Naive thymus-derived CD8-positive, alpha-beta T cell (primary cell): ENCODE measurements around the gene ATP11B. TPM values are rescaled to one million over a fixed set of nuclear protein-coding genes. Genes with fewer than 3 reads are reported as not detected.
"Not testable (repeated sequence)": the region's sequence is repeated elsewhere in the genome, so short reads cannot be mapped to it uniquely, and the experiment has no call there.

Experiments used
- ATAC-seq, 2 donors: fragments of 150-1000 bp; cut with Tn5 transposase in 1 of 2; sonication (Bioruptor Pico), chemical (Tn5 transposase) in 1 of 2; 1 replicate in 1 of 2; 2 replicates in 1 of 2; pipeline ENCODE4 v1.10.0; 2021; ENCODE audit warnings: mild to moderate bottlenecking in 2 of 2, moderate library complexity in 2 of 2
- POLR2A ChIA-PET: fragments of 350-600 bp; sonication (Branson Sonifier 250); formaldehyde crosslinking; loops from one replicate; lab custom pipeline; 2021; ENCODE audit warnings: antibody characterized with exemption; lab: Charles Lee
- DNase-seq, 10 donors: peaks; one replicate each; pipeline versions ENCODE4 v3.0.0 to v3.0.0-alpha.2; 2020 to 2022
- H3K27ac Mint-ChIP-seq, 10 donors: one replicate each; pipeline ENCODE4 v1.8.0; 2020 to 2022; ENCODE audit warnings: mild to moderate bottlenecking in 10 of 10, mixed read lengths in 10 of 10, moderate library complexity in 4 of 10, inconsistent platforms in 1 of 10
- H3K27me3 Mint-ChIP-seq, 5 donors: one replicate each; pipeline ENCODE4 v1.8.0; 2021 to 2022; ENCODE audit warnings: mixed read lengths in 5 of 5
- H3K36me3 Mint-ChIP-seq, 3 donors: one replicate each; pipeline ENCODE4 v1.8.0; 2020 to 2022; ENCODE audit warnings: mixed read lengths in 3 of 3, mild to moderate bottlenecking in 2 of 3, inconsistent platforms in 1 of 3
- H3K4me1 Mint-ChIP-seq, 4 donors: one replicate each; pipeline ENCODE4 v1.8.0; 2021 to 2022; ENCODE audit warnings: mixed read lengths in 4 of 4
- H3K4me3 Mint-ChIP-seq, 10 donors: one replicate each; pipeline ENCODE4 v1.8.0; 2020 to 2022; ENCODE audit warnings: mild to moderate bottlenecking in 10 of 10, mixed read lengths in 10 of 10, moderate library complexity in 6 of 10, inconsistent platforms in 1 of 10
- H3K9me3 Mint-ChIP-seq, 9 donors: one replicate each; pipeline ENCODE4 v1.8.0; 2020 to 2022; ENCODE audit warnings: mixed read lengths in 9 of 9, mild to moderate bottlenecking in 3 of 9, inconsistent platforms in 1 of 9, moderate library complexity in 1 of 9
- polyA plus RNA-seq, 3 donors: library from polyadenylated mRNA; unstranded; fragments of 300-500 nt; fragmentation: Illumina TruSeq; gene quantifications; one replicate each; pipeline ENCODE4 v1.2.3, GENCODE V29; 2021
- total RNA-seq, 8 experiments: library from RNA in 2 of 8; stranded (reverse) in 2 of 8; gene quantifications; one replicate each; pipeline ENCODE4 v1.2.3 and lab custom pipeline; 2021 to 2026

ATP11B gene
- total and polyA plus RNA-seq, 5 experiments from 2014 or later: 31.6 to 125 (median 48.7) TPM

- POLR2A ChIA-PET: no interaction called here
- DNase-seq: no peak
- Mint-ChIP-seq H3K4me3 (no peak overlapping the region), H3K4me1 (peaks cover 0 to 7% (median 2%) of the 10 kb centered on the region in 4 donors), H3K27ac (peak overlapping the region in 2 of 10 donors; percentile 19 to 57), H3K36me3 (peaks cover 0 to 76% (median 21%) of the 10 kb centered on the region in 3 donors), H3K27me3 (no peaks in the 10 kb centered on the region), H3K9me3 (no peaks in the 10 kb centered on the region)
- ATAC-seq: no peak
Measured at GRCh38 chr3:182862159-182862860, 69.0 kb downstream of the ATP11B start.

- ATAC-seq: no peak
- POLR2A ChIA-PET: no interaction called here
- DNase-seq: no peak
- Mint-ChIP-seq H3K36me3 (peaks cover 0 to 82% (median 27%) of the 10 kb centered on the region in 3 donors), H3K9me3 (no peaks in the 10 kb centered on the region), H3K4me1 (no peaks in the 10 kb centered on the region), H3K27me3 (no peaks in the 10 kb centered on the region), H3K27ac (no peak overlapping the region), H3K4me3 (no peak overlapping the region)
Measured at GRCh38 chr3:182869059-182869458, 75.8 kb downstream of the ATP11B start.

DNA sequence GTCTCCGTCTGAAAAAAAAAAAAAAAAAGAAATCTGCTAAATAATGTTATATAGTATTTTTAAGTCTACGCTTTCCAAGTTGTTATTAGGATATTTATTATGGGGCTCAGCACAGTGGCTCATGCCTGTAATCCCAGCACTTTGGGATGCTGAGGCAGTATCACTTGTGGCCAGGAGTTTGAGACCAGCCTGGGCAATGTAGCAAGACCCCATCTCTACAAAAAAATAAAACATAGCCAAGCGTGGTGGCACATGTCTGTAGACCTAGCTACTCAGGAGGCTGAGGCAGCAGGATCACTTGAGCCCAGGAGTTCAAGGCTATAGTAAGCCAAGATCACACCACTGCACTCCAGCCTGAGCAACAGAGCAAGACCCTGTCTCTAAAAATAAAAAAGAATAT, 77.6 kb downstream of the ATP11B start:
- peaks cover 0 to 86% (median 25%) of the 10 kb centered on the region in 3 donors for H3K36me3 Mint-ChIP-seq
- POLR2A ChIA-PET: not testable (repeated sequence)

DNA sequence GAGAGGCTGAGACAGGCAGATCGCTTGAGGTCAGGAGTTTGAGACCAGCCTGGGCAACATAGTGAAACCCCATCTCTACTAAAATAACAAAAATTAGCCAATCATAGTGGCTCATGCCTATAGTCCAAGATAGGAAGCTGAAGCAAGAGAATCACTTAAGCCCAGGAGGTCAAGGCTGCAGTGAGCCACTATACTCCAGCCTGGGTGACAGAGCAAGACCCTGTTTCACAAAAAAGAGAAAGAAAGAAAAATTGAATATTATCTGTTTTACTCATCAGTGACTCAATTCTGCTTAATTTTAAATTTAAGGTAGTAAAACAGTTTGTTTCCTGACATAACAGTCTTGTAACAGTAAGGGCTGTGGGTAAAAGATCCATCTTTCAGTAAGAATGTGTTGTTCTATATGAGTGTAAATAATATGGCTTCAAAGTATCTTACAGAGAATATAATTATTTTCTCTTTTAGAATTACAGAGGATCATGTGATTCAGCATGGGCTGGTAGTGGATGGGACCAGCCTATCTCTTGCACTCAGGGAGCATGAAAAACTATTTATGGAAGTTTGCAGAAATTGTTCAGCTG, 85.8 kb downstream of the ATP11B start:
- H3K36me3 Mint-ChIP-seq: peaks cover 0 to 71% (median 5%) of the 10 kb centered on the region in 3 donors
- POLR2A ChIA-PET: no interaction called here
- no peaks in the 10 kb centered on the region for H3K9me3 Mint-ChIP-seq
- H3K4me3 Mint-ChIP-seq: no peak overlapping the region
- no peak for DNase-seq
- no peak for ATAC-seq
- H3K27me3 Mint-ChIP-seq: no peaks in the 10 kb centered on the region
- H3K4me1 Mint-ChIP-seq: peaks cover 0 to 5% (median 2%) of the 10 kb centered on the region in 4 donors
- H3K27ac Mint-ChIP-seq: peak overlapping the region in 3 of 10 donors; percentile 0 to 34 (median 28)

More for the DNA sequence above, 77.6 kb downstream of the ATP11B start:
- H3K4me3 Mint-ChIP-seq, H3K9me3 Mint-ChIP-seq, ATAC-seq, H3K27ac Mint-ChIP-seq, H3K4me1 Mint-ChIP-seq, H3K27me3 Mint-ChIP-seq, DNase-seq: not testable (repeated sequence)

GRCh38 chr3:182886497-182886896, 93.2 kb downstream of the ATP11B start:
- Mint-ChIP-seq H3K36me3 (peaks cover 4 to 71% (median 18%) of the 10 kb centered on the region in 3 donors), H3K27me3 (no peaks in the 10 kb centered on the region), H3K4me3 (no peak overlapping the region), H3K4me1 (peaks cover 0 to 1% (median 0%) of the 10 kb centered on the region in 4 donors), H3K9me3 (no peaks in the 10 kb centered on the region), H3K27ac (peak overlapping the region in 4 of 10 donors; percentile 6 to 68 (median 38))
- ATAC-seq (no peak), DNase-seq (no peak)
- POLR2A ChIA-PET: no interaction called here

GRCh38 chr3:182889948-182890629, 96.8 kb downstream of the ATP11B start:
- Mint-ChIP-seq H3K36me3 (peaks cover 4 to 88% (median 18%) of the 10 kb centered on the region in 3 donors), H3K9me3 (no peaks in the 10 kb centered on the region), H3K4me1 (peaks cover 0 to 8% (median 5%) of the 10 kb centered on the region in 4 donors), H3K27ac (peak overlapping the region in 3 of 10 donors; percentile 13 to 37 (median 24)), H3K27me3 (no peaks in the 10 kb centered on the region), H3K4me3 (no peak overlapping the region)
- POLR2A ChIA-PET: no interaction called here
- DNase-seq: no peak
- ATAC-seq: no peak

DNA sequence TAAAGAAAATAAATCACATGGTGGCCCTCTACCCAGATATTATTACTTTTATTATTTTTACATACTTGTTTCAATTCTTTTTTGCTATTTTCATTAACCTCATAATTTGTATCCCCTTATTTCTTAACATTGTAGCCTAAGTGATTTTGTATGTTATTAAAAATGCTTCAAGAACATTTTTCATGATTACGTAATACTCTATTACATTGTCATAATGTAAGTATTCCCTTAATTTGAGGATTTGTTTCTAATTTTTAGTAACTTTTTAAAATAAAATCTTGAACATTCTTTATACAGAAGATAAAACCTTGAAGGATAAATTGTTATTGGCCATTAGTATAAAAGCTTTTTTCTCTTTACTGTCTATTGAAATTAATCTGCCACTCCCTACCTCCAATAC, 98.1 kb downstream of the ATP11B start:
- Mint-ChIP-seq H3K27me3 (no peaks in the 10 kb centered on the region), H3K36me3 (peaks cover 4 to 88% (median 18%) of the 10 kb centered on the region in 3 donors), H3K4me1 (peaks cover 0 to 8% (median 6%) of the 10 kb centered on the region in 4 donors), H3K27ac (peak overlapping the region in 1 of 10 donors; percentile 56), H3K9me3 (no peaks in the 10 kb centered on the region), H3K4me3 (no peak overlapping the region)
- ATAC-seq (no peak), DNase-seq (no peak)
- POLR2A ChIA-PET: no interaction called here

DNA sequence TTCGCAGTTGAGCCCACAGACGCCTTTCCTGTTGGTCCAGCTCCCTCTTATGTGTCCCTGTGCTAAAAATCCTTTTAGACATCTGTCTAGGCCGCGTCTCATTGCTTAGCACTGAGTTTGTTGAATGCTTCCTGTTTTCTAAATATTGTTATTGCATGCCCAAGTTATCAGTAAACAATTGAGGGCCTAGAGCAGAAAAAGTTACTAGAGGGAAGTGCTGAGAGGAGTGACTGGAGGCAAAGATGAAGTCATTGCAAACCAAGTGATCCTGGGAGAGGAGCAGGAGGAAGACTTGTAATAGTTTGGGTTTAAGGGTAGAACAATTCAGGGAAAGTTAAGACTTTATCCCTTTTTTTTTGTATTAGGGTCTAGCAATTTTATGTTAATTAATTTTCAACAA, 98.9 kb downstream of the ATP11B start:
- Mint-ChIP-seq H3K9me3 (no peaks in the 10 kb centered on the region), H3K27me3 (no peaks in the 10 kb centered on the region), H3K4me3 (no peak overlapping the region), H3K27ac (peak overlapping the region in 8 of 10 donors; percentile 17 to 83 (median 62)), H3K36me3 (peaks cover 0 to 88% (median 20%) of the 10 kb centered on the region in 3 donors), H3K4me1 (peaks cover 0 to 8% (median 6%) of the 10 kb centered on the region in 4 donors)
- ATAC-seq: no peak
- DNase-seq: no peak
- POLR2A ChIA-PET: no interaction called here

DNA sequence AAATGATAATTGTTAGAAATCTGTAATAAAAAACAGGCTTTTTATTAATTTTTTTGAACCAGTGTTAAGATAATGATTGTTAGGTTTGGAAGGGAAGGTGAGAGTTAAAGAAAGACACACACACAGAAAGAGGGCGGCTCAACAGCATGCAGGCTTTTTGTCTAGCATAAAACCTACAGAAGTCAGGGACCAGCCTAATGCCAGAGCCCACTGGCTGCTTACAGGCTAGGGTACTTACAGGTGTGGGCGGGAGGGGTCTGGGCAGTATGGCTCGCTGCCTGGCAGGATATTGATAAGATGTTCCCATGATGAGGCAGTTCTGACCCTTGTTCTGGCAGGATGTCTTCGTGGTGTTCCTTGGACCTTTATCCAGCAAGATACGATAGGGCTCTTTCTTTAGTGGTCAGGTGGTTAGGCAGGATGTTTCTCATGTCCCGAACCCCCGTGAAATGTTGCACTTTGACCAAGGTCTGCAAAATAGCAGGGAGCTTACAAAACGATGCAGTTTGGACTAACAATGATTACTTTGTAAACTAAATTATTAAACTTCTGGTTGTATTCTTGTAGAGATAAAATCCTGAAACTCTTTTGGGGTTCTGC, 102.3 kb downstream of the ATP11B start:
- ATAC-seq (no peak), DNase-seq (no peak)
- Mint-ChIP-seq H3K4me1 (peaks cover 0 to 8% (median 6%) of the 10 kb centered on the region in 4 donors), H3K9me3 (no peaks in the 10 kb centered on the region), H3K27me3 (no peaks in the 10 kb centered on the region), H3K27ac (peak overlapping the region in 7 of 10 donors; percentile 43 to 72 (median 62)), H3K4me3 (no peak overlapping the region), H3K36me3 (peaks cover 0 to 85% (median 14%) of the 10 kb centered on the region in 3 donors)
- POLR2A ChIA-PET: no interaction called here

DNA sequence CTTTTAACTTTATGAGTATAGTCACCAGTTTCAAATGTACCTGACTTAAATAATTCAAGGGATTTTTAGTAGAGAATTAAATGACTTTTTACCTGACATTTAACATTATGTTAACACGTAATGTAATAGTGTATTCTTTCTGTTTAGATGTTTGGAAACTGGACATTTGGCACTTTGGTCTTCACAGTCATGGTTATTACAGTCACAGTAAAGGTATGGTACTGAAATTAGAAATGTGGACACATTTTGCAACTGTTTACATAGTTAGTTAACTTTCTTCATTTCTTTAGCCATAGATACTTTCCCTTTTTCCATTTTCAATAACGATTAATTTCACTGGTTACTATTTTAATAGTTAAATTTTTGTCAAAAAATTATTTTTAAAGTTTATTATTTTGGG, 103.2 kb downstream of the ATP11B start:
- H3K27me3 Mint-ChIP-seq: no peaks in the 10 kb centered on the region
- no peaks in the 10 kb centered on the region for H3K9me3 Mint-ChIP-seq
- ATAC-seq (no peak), DNase-seq (no peak)
- H3K4me1 Mint-ChIP-seq: peaks cover 0 to 8% (median 6%) of the 10 kb centered on the region in 4 donors
- H3K36me3 Mint-ChIP-seq: peaks cover 0 to 80% (median 9%) of the 10 kb centered on the region in 3 donors
- peak overlapping the region in 2 of 10 donors; percentile 5 to 37 for H3K27ac Mint-ChIP-seq
- H3K4me3 Mint-ChIP-seq: no peak overlapping the region
- POLR2A ChIA-PET: no interaction called here

GRCh38 chr3:182902236-182902635, 108.9 kb downstream of the ATP11B start:
- ATAC-seq (no peak), DNase-seq (no peak)
- Mint-ChIP-seq H3K4me1 (peaks cover 0 to 10% (median 0%) of the 10 kb centered on the region in 4 donors), H3K9me3 (no peaks in the 10 kb centered on the region), H3K36me3 (peaks cover 3 to 74% (median 5%) of the 10 kb centered on the region in 3 donors), H3K4me3 (no peak overlapping the region), H3K27me3 (no peaks in the 10 kb centered on the region), H3K27ac (peak overlapping the region in 6 of 10 donors; percentile 15 to 67 (median 26))
- POLR2A ChIA-PET: no interaction called here

DNA sequence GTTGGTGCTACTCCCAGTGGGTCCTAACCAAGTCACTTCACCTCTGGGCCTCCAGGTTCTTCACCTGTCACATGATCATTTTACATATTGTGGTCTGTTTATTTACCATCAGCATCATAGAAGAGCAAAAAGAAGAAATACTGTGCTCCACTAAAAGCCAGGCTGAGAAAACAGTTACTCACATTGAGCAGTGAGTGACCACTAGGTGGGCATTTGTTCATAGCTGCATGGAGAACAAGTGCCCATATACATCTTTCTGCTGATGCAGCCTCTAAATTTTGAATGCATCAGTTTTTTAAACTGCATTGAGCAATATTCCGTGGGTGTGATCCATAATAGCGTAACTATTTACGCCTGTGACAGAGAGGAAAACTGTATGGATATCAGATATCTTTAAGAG, 110.9 kb downstream of the ATP11B start:
- no peaks in the 10 kb centered on the region for H3K9me3 Mint-ChIP-seq
- no peak for DNase-seq
- POLR2A ChIA-PET: interaction anchor here (0.6 to 0.7 kb wide), 2 partner anchors 96 to 131 kb away, joined by 3 to 5 read pairs; no protein-coding TSS in a partner anchor
- no peaks in the 10 kb centered on the region for H3K27me3 Mint-ChIP-seq
- H3K4me3 Mint-ChIP-seq: no peak overlapping the region
- ATAC-seq: no peak
- peaks cover 3 to 71% (median 5%) of the 10 kb centered on the region in 3 donors for H3K36me3 Mint-ChIP-seq
- H3K4me1 Mint-ChIP-seq: peaks cover 0 to 11% (median under 1%) of the 10 kb centered on the region in 4 donors
- peak overlapping the region in 6 of 10 donors; percentile 5 to 79 (median 34) for H3K27ac Mint-ChIP-seq
